Measurements from ENCODE around the gene SIGLEC12. TPM values are rescaled to one million over a fixed set of nuclear protein-coding genes. Genes with fewer than 3 reads are reported as not detected.

SIGLEC12 gene
- total RNA-seq, 1 donor from 2014 or later, result 0.11 TPM

DNA sequence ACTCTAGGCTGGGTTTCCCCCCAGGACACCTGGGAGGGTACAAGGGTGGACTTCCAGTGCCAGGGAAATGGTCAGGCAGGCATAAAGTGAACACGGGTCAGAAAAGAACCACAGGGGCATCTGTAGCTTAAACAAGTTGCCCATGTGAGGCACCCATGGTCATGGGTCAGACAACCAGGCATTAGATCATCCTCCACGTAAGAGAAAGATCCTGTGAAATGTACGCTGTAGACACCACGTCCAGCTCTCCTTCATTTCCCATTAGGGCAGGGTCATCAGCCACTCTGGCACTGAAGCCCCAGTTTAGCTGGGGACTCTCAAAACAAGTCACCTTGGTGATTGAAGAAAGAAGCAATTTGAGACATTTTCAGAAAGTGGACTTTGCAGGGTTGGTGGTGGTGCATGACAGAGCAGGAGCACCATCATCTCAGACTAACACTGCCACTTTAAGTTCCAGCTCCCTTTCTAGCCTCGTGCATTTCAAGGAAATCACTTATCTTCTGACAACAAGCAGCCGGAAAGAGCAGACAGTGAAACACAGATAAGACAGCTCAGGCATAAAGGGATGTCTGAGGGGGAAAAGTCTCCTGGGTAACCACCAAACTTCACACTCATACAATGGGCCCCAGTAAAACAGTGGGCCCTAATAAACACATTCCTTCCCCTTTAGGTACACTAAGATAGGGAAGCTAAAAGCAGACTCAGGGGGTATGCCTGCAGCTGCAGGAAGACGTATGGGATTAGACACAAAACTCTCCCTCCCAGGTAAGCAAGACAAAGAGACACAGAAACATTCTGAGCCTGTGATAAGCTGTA, 46.0 kb upstream of the SIGLEC12 start:
- intact Hi-C loops (cut with micrococcal nuclease), result no loop called here
- no peaks in the 10 kb centered on the region for H3K36me3 ChIP-seq
- no peaks in the 10 kb centered on the region for H3K9me3 ChIP-seq (replicated peaks)
- no peak overlapping the region for H3K4me3 ChIP-seq
- no peaks in the 10 kb centered on the region for H3K4me1 ChIP-seq
- TF ChIP-seq, protein P1, sequence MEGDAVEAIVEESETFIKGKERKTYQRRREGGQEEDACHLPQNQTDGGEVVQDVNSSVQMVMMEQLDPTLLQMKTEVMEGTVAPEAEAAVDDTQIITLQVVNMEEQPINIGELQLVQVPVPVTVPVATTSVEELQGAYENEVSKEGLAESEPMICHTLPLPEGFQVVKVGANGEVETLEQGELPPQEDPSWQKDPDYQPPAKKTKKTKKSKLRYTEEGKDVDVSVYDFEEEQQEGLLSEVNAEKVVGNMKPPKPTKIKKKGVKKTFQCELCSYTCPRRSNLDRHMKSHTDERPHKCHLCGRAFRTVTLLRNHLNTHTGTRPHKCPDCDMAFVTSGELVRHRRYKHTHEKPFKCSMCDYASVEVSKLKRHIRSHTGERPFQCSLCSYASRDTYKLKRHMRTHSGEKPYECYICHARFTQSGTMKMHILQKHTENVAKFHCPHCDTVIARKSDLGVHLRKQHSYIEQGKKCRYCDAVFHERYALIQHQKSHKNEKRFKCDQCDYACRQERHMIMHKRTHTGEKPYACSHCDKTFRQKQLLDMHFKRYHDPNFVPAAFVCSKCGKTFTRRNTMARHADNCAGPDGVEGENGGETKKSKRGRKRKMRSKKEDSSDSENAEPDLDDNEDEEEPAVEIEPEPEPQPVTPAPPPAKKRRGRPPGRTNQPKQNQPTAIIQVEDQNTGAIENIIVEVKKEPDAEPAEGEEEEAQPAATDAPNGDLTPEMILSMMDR (IDR thresholded peaks at IDR 0.05; ENCODE audit: borderline replicate concordance), result no peak
- H3K27me3 ChIP-seq (ENCODE audit: low read depth), result peaks cover 98% of the 10 kb centered on the region
- DNase-seq, result no peak
- H3K27ac ChIP-seq (replicated peaks), result no peak overlapping the region

DNA sequence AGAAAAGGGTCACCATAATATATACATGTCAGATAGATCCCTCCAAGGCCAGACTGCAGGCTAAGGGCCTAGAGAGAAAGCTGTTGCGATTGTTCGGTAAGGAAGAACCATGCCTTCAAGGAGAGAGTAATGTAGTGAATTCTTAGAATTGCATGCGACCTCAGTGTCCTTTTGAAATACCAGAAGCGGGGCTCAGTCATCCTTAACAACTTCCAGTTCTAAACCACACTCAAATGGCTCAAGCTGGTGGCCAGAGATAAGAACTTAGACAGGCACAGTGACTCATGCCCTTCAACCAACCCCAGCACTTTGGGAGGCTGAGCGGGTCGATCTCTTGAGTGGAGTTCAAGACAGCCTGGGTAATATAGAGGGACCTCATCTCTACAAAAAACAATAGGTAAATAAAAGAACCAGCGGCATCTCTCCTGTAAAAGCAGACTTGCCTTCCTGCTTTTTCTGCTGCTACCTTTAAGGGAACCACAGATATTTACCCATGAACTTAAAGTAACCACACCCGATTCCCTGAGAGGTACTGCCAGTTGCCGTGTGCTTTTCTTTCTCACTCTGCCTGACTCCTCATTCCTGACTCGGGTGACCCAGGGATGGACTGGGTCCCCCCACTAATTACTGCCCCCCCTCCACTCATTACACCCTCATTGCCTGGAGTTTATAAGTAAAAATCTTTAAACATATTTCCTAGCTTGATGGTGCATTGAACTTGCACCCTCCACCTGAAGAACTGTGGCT, 45.2 kb upstream of the SIGLEC12 start:
- H3K9me3 ChIP-seq (replicated peaks), result no peaks in the 10 kb centered on the region
- H3K36me3 ChIP-seq, result no peaks in the 10 kb centered on the region
- intact Hi-C loops (cut with micrococcal nuclease), result no loop called here
- no peak overlapping the region for H3K27ac ChIP-seq (replicated peaks)
- DNase-seq, result no peak
- TF ChIP-seq, protein P1 (IDR thresholded peaks at IDR 0.05; ENCODE audit: borderline replicate concordance), result no peak
- no peaks in the 10 kb centered on the region for H3K4me1 ChIP-seq
- no peak overlapping the region for H3K4me3 ChIP-seq
- H3K27me3 ChIP-seq (ENCODE audit: low read depth), result peaks cover 97% of the 10 kb centered on the region

DNA sequence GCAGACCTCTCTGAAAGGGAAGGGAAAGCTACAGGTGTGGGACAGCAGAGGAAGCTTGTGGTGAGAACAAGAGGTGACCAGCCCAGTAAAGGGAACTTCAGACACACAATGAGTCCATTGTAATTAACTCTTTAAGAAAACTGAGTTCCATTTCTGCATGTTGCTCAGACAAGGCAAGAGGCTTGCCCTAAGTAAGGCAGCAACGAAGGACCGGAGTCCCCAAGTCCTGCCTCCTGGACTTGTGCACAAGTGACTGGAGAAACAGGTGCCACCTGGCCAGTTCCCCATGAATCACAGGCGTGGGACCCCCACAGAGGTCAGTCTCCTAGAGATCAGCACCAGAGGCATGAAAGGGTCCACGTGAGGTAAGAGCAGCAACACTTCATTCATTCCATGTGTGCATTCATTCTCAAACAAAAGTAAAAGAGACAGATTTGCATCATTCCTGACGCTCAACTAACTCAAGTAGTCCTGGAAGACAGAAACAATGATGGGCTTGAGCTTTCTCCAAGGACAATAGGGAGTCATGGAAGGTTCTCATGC, 44.6 kb upstream of the SIGLEC12 start:
- intact Hi-C loops (cut with micrococcal nuclease), result no loop called here
- peaks cover 95% of the 10 kb centered on the region for H3K27me3 ChIP-seq (ENCODE audit: low read depth)
- H3K9me3 ChIP-seq (replicated peaks), result no peaks in the 10 kb centered on the region
- H3K36me3 ChIP-seq, result no peaks in the 10 kb centered on the region
- TF ChIP-seq, protein P1 (IDR thresholded peaks at IDR 0.05; ENCODE audit: borderline replicate concordance), result no peak
- no peak for DNase-seq
- no peak overlapping the region for H3K4me3 ChIP-seq
- no peak overlapping the region for H3K27ac ChIP-seq (replicated peaks)
- no peaks in the 10 kb centered on the region for H3K4me1 ChIP-seq

DNA sequence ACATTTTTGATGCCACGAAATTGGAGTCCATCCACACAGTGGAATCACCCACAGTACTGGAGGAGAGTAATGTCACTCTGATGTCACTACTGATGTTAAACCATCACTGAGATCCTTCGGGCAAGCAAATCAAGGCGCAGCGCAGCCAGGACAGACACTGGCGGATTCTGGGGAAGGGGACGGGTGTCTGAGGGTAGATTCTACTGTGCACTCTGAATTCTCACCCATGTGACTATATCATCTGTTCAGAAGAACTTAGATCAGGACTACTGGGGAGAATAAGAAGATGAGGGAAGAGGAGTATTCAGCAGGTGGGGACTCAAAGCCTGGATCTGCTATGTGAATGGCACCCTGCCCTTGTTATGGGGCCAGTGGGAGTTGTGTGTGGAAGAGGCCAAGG, 42.4 kb upstream of the SIGLEC12 start:
- Histone ChIP-seq H3K4me3 (no peak overlapping the region), H3K27me3 (ENCODE audit: low read depth) (peaks cover 94% of the 10 kb centered on the region), H3K4me1 (no peaks in the 10 kb centered on the region), H3K36me3 (no peaks in the 10 kb centered on the region), H3K27ac (replicated peaks) (no peak overlapping the region), H3K9me3 (replicated peaks) (no peaks in the 10 kb centered on the region)
- intact Hi-C loops (cut with micrococcal nuclease), result no loop called here
- TF ChIP-seq, protein P1 (IDR thresholded peaks at IDR 0.05; ENCODE audit: borderline replicate concordance), result no peak
- DNase-seq, result no peak

DNA sequence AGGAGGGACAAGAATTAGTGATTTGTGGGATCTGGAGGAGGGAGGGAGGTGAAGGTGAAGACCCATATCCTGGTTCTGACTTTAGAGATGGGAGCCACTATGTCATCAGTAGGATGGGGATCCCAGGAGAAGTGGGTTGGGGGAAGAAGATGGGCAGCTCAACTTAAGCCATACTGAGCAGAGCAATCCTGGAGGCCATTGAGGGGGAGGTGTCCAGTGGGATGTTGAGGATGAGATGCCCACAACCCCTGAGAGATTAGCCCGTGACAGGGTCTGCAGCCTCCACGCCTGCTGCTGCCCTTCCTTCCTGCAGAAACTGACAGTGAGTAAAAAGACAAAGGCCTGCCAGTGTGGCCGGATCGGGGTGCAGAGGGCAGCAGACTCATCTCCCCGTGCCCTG, 41.1 kb upstream of the SIGLEC12 start:
- no peak for DNase-seq
- Histone ChIP-seq H3K36me3 (no peaks in the 10 kb centered on the region), H3K9me3 (replicated peaks) (no peaks in the 10 kb centered on the region), H3K27ac (replicated peaks) (no peak overlapping the region), H3K4me3 (no peak overlapping the region), H3K27me3 (ENCODE audit: low read depth) (peaks cover 94% of the 10 kb centered on the region), H3K4me1 (no peaks in the 10 kb centered on the region)
- intact Hi-C loops (cut with micrococcal nuclease), result no loop called here
- TF ChIP-seq, protein P1 (IDR thresholded peaks at IDR 0.05; ENCODE audit: borderline replicate concordance), result no peak

All from left ventricle myocardium inferior (tissue), 1 donor.